Panc1 (cell line): ENCODE data around the gene HJURP. TPM values are rescaled to one million over a fixed set of nuclear protein-coding genes. Genes with fewer than 3 reads are reported as not detected.

Experiments used
- ATAC-seq: fragments of 200-7000 bp; cut with Tn5 transposase; 2 replicates; pipeline ENCODE4 v1.9.1; 2020; ENCODE audit warnings: mild to moderate bottlenecking, moderate library complexity
- BruUV-seq: library from RNA; stranded (reverse); fragments of 400-500 nt; replicated peaks from 2 replicates; lab custom pipeline; 2021; lab: Mats Ljungman, UMichigan
- CTCF ChIA-PET: fragments of 300-600 bp; sonication (Branson Sonifier 250); formaldehyde crosslinking; loops from one replicate; lab custom pipeline; 2022; ENCODE audit warnings: antibody characterized with exemption; lab: Charles Lee
- POLR2A ChIA-PET: fragments of 300-600 bp; sonication (Branson Sonifier 250); formaldehyde crosslinking; loops from one replicate; lab custom pipeline; 2022; ENCODE audit warnings: antibody characterized with exemption; lab: Charles Lee
- DNase-seq: peaks from one replicate; pipeline ENCODE4 v3.0.0-alpha.2; 2010; ENCODE audit warnings: low read depth, low spot score
- H3K27ac ChIP-seq: 2 replicates; pipeline ENCODE4 v1.5.1; 2011; ENCODE audit warnings: mild to moderate bottlenecking, low read length, inconsistent platforms
- H3K27me3 ChIP-seq: fragments of 200-500 bp; sonication (Bioruptor generic); 2 replicates; pipeline ENCODE4 v1.6.0; 2014; ENCODE audit warnings: low read length, inconsistent platforms; ENCODE audit not compliant: control insufficient read depth, insufficient read depth
- H3K36me3 ChIP-seq: fragments of 200-500 bp; sonication (Bioruptor generic); 2 replicates; pipeline ENCODE4 v1.5.1; 2014; ENCODE audit warnings: inconsistent platforms, mild to moderate bottlenecking, low read length, moderate library complexity; ENCODE audit not compliant: control insufficient read depth, insufficient read depth
- H3K4me1 ChIP-seq: 2 replicates; pipeline ENCODE4 v1.5.1; 2011; ENCODE audit warnings: inconsistent platforms, mild to moderate bottlenecking, low read length, moderate library complexity; ENCODE audit not compliant: control insufficient read depth, insufficient read depth
- H3K4me3 ChIP-seq, 2 experiments: 2 replicates each; pipeline ENCODE4 v1.5.1; 2011 to 2012; ENCODE audit warnings: low read depth in 2 of 2, low read length in 2 of 2, mild to moderate bottlenecking in 2 of 2, inconsistent platforms in 1 of 2, moderate library complexity in 1 of 2
- H3K9me3 ChIP-seq: fragments of 200-500 bp; sonication (Bioruptor generic); 2 replicates; pipeline ENCODE4 v1.5.1; 2014; ENCODE audit warnings: low read depth, mild to moderate bottlenecking, inconsistent platforms, low read length, moderate library complexity; ENCODE audit not compliant: control insufficient read depth, insufficient read depth
- CTCF ChIP-seq: fragments of 450-650 bp; IDR thresholded peaks from 2 replicates; pipeline ENCODE4 v1.5.1; 2017; ENCODE audit warnings: mild to moderate bottlenecking
- POLR2AphosphoS5 ChIP-seq: IDR thresholded peaks from 2 replicates; pipeline ENCODE4 v1.6.1; 2012; ENCODE audit warnings: mild to moderate bottlenecking, low read depth, low read length, moderate library complexity
- REST ChIP-seq, 2 experiments: IDR thresholded peaks; 2 replicates each; pipeline ENCODE4 v1.6.1; 2011 to 2012; ENCODE audit warnings: low read depth in 2 of 2, control low read depth in 1 of 2, low read length in 1 of 2, mild to moderate bottlenecking in 1 of 2, moderate library complexity in 1 of 2; ENCODE audit not compliant: insufficient read depth in 1 of 2
- SIN3A ChIP-seq: IDR thresholded peaks from 2 replicates; pipeline ENCODE4 v1.6.1; 2012; ENCODE audit warnings: low read depth, mild to moderate bottlenecking, low read length, moderate library complexity, borderline replicate concordance; ENCODE audit not compliant: insufficient read depth
- TCF7L2 ChIP-seq: IDR thresholded peaks from 2 replicates; pipeline ENCODE4 v1.6.1; 2011; ENCODE audit warnings: mild to moderate bottlenecking, low read depth, low read length, inconsistent platforms
- in situ Hi-C: cut with HindIII; loops from 2 replicates; pipeline ENCODE4 v1.10.0; 2016; ENCODE audit warnings: low sequenced_read_pairs, low pct_unique_long_range_greater_than_20kb
- intact Hi-C: fragments of 100-400 bp; cut with micrococcal nuclease; formaldehyde crosslinking; loops from one replicate; pipeline ENCODE4 v1.10.0; 2022; ENCODE audit not compliant: unreplicated experiment
- total RNA-seq: library from RNA; stranded (reverse); gene quantifications from one replicate; pipeline ENCODE4 v1.2.1, GENCODE V29; 2021; ENCODE audit not compliant: unreplicated experiment

HJURP gene
- total RNA-seq, 1 experiment from 2014 or later = 87.0 TPM

GRCh38 chr2:233865838-233866237 lies 11.5 kb upstream of the HJURP start:
- Histone ChIP-seq H3K4me3 (no peak overlapping the region), H3K36me3 (no peaks in the 10 kb centered on the region; the same call in 1 of the 2 replicates), H3K27me3 (no peaks in the 10 kb centered on the region), H3K27ac (0 out of 2 replicates have a peak overlapping the region, but pooled peaks have one; percentile 23), H3K9me3 (peaks cover 25% of the 10 kb centered on the region; the same call in 1 of the 2 replicates), H3K4me1 (peaks cover 3% of the 10 kb centered on the region; the same call in 1 of the 2 replicates)
- no peak for TF ChIP-seq TCF7L2
- TF ChIP-seq POLR2AphosphoS5 = no peak
- TF ChIP-seq CTCF = peak; percentile 44
- in situ Hi-C loops = no loop called here
- ATAC-seq (no peak), DNase-seq (no peak)
- POLR2A ChIA-PET = no interaction called here
- no TSS peak for BruUV-seq
- CTCF ChIA-PET = no interaction called here
- intact Hi-C loops = no loop called here

GRCh38 chr2:233862261-233862768 lies 8.0 kb upstream of the HJURP start:
- Histone ChIP-seq H3K36me3 (no peaks in the 10 kb centered on the region; the same call in 1 of the 2 replicates), H3K27ac (0 out of 2 replicates have a peak overlapping the region, but pooled peaks have one; percentile 36), H3K4me1 (peaks cover 12% of the 10 kb centered on the region), H3K9me3 (peaks cover 5% of the 10 kb centered on the region; the same call in 1 of the 2 replicates), H3K27me3 (no peaks in the 10 kb centered on the region), H3K4me3 (no peak overlapping the region)
- in situ Hi-C loops (no loop called here), intact Hi-C loops (no loop called here)
- no TSS peak for BruUV-seq
- ChIA-PET CTCF (interaction anchor here (0.6 kb wide), 1 partner anchor 1357 kb away, joined by 3 read pairs; no protein-coding TSS in a partner anchor), POLR2A (no interaction called here)
- no peak for ATAC-seq
- TF ChIP-seq REST (IDR thresholded peaks at IDR 0.05; ENCODE audit: insufficient read depth in 1 of 2, low read depth in 2 of 2, low read length in 1 of 2) (no peak), CTCF (0 out of 2 replicates have a peak, but pooled peaks have one; percentile 5), SIN3A (no peak), TCF7L2 (no peak), POLR2AphosphoS5 (no peak)
- DNase-seq = no peak
